HG02678 (cell line): ENCODE data around the gene PRKCH.

Source experiments
- ATAC-seq: cut with Tn5 transposase; IDR thresholded peaks from one replicate; pipeline ENCODE4 v1.9.1; 2021; ENCODE audit warnings: mild to moderate bottlenecking, moderate library complexity; ENCODE audit not compliant: unreplicated experiment

PRKCH gene

DNA sequence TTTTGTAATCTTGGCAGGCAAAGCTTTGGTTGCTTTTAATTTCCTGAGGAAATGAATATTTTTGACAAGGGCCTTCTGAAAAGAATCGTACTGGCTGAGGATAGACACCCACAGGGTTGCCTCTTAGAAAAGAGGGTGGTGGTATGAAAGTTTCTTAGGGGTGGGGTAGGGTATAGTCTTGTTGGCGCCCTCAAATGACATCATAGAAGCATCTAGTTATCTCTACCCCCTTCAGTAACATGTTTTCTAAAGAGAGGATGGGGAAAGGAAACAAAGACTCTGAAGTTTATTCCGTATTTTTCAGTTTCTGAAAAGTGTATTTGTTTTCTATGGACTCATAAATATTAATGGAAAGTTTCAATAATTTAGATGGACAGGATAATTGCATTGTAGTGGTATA is 13.7 kb downstream of the PRKCH start:
- no peak for ATAC-seq

DNA sequence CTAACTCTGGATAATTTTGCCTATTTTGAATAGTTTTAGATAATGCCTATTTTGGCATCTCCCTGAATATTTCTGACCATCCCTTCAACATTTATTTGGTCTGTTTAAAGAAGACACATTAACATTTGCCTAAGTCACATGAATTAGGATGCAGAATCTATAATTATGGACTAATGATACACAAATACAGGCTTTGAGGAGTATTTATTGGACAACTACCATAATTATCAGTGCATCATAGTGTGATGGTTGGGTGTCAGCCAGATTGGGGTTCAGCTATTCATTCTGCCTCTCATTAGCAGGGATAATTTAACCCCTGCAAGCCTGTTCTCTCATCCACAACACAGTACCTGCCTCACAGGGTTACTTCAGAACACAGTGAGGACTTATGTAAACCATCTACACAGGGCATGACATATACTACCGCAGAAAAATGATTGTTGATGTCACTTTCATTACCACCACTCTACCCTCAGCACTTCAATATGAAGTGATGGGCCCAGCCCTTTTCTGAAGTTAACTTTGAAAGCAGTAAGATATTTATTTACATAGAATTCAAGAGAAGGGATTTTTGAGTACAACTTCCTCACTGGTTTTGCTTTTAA is 14.4 kb downstream of the PRKCH start:
- ATAC-seq = no peak

DNA sequence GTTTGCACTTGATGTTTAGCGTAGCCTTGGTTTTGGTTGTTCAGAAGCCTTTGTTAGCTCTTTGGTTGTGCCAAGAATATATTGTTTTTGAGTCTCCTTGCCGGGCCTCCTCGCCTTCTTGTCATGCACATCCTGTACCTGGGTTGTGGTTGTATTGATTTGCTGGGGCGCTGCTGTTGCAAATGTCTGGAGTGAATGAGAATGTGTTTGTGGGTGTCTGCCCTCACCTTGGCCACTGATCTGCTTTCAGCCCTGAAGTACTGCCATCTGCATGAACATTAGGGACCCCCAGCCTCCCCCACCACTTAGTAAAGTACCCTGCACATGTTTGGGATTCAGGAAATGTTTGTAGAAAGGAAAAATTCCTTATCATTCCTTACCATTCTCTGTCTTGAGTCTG is 16.5 kb downstream of the PRKCH start:
- no peak for ATAC-seq

DNA sequence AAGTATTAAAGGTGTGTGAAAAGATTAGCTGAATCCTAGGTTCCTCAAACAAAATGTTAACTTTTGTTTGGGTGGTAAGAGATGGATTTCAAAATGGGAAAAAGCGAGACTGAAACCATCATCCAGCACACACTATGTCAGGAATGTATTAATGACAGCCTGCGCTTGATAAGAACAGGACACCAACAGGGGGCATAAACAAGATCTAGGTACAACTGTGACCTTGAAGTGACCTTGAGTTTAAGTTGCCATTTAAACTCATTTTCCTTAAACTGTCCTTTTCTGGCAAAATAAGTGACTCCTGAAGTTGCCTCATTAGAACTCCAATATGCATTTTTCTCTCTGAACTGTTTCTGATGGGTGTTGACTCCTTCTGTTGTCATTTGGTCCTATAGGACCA is 17.1 kb downstream of the PRKCH start:
- no peak for ATAC-seq

DNA sequence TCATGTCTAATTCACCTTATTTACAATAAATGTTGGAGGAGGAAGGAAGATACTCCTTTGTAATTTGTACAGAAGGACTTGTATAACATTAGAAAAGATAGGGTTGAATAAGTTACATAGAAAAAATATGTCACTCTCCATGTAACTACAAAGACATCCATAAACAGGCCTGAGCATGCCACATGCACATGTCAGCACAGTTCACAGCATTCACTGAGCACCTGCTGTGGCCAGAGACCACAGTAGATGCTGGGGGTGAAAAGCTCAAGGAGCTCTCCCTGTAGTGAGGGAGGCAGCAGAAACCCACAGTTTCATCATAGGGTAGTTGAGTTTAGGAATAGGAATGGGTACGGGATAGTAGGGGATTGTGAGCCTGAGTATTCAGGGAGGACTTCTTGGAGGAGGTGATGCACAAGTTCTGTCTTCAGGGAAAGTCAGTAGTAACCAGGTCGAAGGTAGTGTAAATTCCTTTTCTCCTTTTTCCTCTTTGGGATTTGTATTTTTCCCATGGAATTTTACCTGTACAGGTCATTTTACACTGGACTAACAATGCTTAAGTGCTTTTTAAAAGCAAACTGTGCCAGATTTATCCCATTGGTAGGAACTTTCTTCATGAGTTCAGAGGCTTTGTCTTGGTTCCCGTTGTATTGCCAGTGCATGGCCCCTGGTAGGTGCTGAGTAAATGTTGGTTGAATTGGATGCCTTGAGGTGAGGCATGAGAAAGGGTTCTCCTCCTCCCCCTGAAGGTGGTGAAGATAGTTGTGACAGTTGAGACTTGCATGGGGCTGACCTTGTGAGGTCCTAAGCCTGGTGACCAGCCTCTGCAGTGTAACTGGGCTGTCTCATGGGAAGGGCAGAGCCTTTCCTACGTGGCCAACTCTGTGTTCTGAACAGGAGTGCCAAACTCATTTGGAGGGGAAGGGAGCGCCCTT is 20.2 kb downstream of the PRKCH start:
- no peak for ATAC-seq

DNA sequence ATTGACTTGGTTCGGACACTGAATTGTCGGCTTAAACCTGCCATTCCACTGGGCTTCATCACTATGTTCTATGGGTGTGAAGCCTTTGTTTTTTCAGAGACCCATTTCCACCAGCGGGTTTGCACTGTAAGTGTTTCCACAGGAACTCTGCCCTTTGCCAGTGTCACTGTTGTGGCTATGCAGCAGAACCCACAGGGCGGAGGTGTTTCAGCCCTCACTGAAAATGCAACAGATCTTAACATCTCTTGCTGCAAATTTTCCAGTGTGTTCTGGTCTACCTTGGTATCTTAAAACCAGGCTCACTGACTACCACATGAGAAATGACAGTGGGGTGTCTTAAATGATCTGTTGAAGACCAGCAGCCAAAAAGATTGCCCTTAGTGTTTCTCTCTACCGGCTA is 21.1 kb downstream of the PRKCH start:
- no peak for ATAC-seq

DNA sequence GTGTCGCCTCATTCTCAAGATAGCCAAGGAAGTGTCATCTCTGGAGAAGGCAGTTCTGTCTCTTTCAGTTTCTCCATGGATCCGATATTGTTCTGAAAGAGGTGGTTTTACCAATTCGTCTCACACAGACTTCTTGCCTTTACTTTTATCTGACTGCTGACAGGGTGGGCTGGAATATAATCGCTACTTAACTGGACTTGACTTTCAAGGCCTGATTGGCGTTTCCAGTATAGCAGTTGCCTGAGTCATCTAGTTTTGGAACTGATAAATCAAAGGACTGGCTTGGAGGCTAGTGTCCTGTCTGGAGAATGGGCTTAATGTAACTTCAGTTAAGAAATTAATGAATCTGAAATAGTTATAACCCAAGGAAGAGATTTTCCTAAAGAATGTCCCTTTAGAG is 21.6 kb downstream of the PRKCH start:
- no peak for ATAC-seq

DNA sequence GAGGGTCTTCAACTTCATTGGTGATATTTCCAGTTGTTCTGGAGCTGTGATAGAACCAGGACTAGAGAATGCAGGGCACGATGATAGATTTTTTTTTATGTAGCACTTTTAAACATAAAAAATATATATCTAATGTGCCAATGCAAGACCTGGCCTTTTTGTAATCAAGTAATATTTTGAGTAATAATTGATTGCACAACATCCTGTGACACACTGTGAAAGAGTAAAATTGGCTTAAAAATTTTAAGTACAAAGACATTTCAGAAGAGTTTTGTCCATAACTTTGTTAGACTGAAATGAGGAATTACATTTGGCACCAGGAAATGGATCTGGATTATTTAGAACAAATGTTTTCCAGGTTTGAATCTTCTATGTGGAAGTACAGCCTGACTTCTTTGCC is 22.1 kb downstream of the PRKCH start:
- no peak for ATAC-seq

DNA sequence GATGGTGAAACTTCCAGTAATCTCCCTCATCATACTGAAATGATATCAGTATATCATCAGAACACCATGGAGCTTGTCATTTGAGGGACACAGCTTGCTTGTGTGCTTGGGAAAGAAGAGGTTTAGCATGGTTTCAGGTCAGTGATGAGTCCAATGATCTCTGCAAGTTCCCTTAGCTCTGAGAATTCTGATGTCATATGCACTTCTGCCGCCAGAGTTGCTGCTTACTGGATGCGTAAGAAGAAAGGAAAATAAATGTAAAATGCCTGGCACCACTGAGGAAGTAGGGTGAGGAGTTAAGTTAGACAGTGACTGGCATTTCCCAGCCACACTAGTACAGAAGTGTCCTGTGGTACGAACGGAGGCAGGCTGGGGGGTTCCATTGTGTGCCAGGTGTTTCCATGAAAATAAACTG is 22.6 kb downstream of the PRKCH start:
- no peak for ATAC-seq

DNA sequence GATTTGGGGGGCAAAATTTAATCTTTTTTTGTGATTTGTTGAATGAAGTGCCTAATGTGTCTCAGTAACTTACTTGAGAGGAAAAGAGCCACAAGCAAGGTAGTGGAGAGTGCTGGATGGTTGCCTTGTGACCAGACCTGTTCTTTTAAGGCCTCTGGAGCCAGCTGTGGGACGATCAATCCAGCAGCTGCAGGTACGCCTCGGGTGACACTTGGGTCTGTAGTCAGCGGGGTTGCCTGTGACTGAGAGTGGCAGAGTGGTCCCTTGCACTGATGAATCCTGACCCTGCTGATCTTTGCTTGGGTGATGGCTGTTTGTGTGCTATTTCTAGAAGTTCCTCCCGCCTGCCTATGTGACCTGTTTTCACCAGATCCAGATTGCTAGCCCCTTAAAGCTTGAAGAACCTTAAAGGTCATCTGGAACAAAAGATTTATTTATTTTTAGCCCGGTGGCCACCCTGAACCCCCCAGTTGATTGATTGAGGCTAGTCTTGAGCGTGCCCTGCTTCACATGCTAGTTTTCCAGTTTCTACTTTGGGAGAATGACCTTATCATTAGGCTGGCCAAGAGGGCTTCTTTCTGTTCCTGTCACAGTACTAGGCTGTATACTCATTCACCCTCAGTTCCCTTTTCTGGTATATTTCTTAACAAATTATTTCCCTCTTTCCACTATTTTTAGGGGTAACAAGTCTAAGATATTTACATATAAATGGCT is 23.2 kb downstream of the PRKCH start:
- ATAC-seq = no peak

DNA sequence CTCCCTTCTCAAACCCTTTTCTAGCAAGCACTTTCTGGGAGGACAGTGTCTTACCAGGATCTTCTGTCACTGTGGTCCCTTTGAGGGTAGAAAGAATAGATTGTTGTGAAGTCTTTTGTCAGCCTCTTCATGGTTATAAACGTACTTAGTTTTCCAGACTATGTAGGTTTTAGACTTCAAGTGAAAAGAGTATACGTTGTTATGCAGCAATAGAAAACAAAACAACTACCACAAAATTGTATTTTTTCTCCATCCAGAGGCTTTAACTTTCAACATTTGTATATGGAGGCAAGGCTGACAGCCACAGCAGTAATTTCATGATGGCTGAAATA is 23.7 kb downstream of the PRKCH start:
- no peak for ATAC-seq

DNA sequence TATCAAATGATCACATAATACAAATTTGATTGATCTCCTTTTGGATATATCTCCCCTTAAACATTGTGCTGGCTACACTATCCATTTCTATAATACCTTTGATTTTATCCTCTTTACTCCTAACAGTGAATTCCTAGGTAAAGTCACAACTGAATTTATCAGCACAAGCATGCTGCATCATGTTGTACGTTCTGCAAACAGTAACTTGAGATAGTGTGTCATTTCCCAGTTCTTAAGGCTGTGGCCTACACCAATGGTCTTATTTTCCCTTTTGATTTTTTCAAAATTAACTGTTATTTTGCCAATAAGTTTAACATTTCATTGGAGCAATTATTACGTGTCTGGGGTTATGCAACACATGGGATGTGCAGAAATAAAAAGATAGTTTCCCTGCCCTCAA is 24.8 kb downstream of the PRKCH start:
- ATAC-seq = no peak

DNA sequence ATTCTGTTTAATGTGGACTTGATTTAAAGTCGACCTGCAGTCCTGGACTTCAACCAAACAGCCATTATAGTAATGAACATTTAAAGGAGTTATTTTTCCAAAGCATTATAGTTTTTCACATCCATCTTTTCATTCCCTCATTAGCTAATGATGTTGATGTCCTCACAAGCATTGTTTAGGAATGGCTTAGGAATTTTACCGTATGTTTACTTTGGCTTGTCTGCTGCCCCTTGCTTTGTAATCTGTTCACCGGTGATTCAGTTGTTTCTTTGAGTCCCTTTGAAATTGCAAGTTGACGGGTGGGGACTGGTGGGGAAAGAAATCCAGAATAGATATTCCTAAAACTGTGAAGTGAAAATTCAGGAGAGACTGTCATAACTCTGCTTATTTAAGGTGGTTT is 25.4 kb downstream of the PRKCH start:
- no peak for ATAC-seq

DNA sequence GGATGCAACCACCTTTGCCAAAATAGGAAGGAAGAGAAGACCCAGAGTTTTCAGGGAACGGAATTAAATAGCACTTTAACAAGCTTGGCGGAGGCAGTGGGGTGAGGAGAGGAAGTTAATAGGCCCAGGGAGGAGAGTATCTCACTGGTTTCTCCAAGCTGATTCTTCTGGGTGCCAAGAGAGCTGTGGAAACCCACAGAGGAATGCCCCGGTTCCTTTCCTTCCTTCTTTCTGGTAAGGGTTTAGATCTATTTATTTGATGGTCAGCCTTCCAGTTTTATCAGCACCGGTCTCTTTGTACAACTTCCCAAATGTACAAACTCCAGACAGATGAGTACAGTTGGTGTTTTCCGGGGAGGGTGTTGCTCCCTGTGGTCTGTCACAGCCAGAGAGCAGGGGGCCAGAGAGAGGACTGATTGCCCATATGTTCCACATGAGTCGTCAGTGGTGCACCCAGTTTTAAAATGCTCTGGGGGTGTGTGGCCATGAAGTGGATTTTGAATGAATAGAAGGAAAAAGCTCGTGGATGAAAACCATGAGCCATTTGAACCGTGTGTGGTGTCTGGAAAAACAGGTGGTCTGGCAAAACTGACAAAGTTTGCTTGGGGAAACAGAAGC is 26.6 kb downstream of the PRKCH start:
- ATAC-seq = no peak

DNA sequence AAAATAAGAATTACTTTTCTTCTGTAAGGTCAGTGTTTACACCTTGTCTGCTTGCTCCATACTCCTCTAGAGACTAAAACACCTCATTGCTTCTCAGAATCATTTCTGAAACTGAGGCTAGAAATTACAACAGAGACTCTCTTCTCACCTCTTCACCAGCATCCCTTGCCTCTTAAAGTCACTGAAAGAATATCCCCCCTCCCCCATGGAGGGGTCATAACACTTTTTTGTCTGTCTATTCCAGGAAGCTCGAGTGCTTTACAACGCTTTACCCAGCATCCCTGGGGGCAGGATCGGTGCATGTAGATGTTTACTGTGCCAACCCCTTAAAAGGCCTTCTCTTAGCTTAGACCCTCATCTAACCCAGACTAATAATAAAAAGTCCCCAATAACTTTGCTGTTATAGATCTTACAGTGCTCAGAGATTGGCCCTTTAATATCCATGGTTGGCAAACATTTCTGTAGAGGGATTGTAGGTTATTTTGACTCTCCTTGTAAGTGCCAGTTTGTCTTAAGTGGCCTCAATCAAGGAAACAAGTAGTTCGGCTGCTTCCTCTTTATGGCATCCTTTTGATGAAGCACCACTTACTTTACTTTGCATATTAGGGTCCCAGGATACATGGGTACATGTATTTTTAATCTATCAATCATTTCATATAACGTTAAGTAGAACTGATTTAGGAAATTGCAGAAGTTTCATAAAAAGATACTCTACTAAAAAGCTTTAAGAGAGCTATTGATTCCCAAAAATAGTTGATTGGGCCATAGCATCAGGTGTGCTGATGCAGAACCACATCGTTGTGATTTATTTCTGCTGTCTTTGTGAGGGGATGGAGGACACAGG is 29.3 kb downstream of the PRKCH start:
- ATAC-seq = no peak

DNA sequence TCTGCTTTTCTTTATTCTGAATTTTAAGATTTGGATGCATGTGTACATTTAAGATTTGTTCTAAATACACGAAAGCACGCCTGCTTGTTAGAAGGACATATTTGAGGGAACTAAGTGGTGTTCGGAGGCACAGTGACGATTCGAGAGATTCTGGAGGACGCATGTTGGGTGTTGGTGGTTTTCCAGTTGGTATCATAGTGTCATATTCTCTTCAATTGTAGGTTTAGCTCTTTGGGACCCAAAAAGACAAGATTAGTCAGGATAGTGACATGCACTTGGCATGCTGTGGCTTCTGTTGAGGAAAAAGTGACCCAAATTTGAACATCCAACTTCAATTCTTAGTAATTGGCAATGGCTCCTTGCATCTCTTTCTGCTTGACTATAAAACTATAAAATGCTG is 30.1 kb downstream of the PRKCH start:
- ATAC-seq = no peak

DNA sequence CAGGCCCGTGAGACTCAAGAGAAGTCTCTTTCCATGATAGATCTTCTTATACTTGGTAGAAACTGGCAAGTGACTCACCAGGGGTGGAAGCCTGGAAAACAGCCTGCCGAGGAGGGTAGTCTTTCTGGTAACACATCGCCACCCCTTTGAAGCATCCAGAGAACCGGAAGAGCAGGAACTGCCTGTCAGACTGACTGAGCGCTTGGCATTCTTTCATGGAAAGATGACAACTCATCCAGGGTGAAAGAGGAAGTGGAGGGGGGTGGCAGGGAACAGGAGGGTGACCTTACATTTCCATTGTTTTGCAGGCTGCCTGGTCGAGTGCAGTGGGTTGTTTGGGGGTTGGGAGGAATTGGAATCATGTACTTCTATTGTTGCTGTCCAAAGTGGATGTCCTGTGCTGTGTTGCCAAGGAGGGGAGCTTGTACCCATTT is 34.5 kb downstream of the PRKCH start:
- ATAC-seq = no peak

DNA sequence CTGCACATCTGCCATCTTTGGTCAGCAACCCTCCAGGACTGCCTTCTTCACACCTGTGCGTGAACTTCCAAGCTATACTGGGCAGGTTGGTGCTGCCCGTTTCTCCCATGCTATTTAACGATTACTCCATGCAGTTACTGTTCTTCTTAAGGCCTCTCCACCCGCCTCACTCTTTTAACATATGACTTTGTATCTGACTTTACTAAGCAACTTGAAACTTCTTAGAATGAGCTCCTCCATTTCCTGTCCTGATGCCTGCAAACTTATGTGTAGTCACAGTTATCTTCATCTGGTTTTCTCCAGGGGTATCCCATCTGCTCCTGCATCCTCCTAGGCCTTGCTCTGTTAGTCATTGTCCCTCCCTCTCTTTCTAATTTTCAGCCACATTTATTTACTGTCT is 35.7 kb downstream of the PRKCH start:
- no peak for ATAC-seq

DNA sequence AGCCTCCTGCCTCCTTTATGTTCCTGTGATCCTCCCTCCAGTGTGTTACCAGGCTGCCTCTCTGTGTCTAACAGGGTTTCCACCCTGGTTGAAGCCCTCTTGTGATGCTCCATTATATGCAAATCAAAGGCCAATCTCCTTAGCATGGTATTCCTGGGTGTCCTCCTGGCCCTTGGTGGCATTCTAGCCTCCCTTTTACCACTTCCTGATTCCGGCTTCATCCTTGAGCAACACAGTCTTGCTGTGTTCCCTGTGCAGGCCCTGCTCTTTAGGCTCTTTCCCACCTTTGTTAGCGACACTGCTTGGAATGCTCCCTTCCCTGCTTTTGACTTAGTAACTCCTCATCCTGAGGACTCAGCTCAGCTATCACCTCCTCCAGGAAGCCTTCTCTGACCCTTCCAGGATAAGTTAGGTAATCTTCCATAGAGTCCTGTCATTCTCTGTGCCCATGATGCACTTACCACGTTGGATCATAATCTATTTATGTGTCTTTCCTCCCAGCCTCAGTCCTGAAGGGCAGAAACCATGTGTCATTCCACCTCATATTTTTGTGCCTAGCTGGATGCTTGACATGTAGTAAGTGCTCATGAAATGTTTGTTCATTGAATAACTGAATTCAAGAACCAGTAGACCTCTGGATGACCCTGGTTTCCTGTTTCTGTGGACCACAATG is 37.3 kb downstream of the PRKCH start:
- ATAC-seq = no peak
